Suprapubic skin (tissue), 4 donors: Measurements from ENCODE around the gene FABP1. TPM values are rescaled to one million over a fixed set of nuclear protein-coding genes. Genes with fewer than 3 reads are reported as not detected.

ENCODE experiments used
- DNase-seq, 2 donors: peaks; one replicate each; pipeline ENCODE4 v3.0.0-alpha.2; 2019; ENCODE audit warnings: low spot score in 2 of 2
- H3K27ac ChIP-seq: fragments of 200-600 bp; sonication (generic); one replicate; pipeline ENCODE4 v1.5.1; 2019
- H3K27me3 ChIP-seq: fragments of 200-600 bp; sonication (generic); one replicate; pipeline ENCODE4 v1.5.1; 2019
- H3K36me3 ChIP-seq: fragments of 200-600 bp; sonication (generic); one replicate; pipeline ENCODE4 v1.5.1; 2019
- H3K4me1 ChIP-seq: fragments of 200-600 bp; sonication (generic); one replicate; pipeline ENCODE4 v1.5.1; 2019
- H3K4me3 ChIP-seq: fragments of 200-600 bp; sonication (generic); one replicate; pipeline ENCODE4 v1.5.1; 2019; ENCODE audit warnings: mild to moderate bottlenecking
- H3K9me3 ChIP-seq: fragments of 200-600 bp; sonication (generic); one replicate; pipeline ENCODE4 v1.5.1; 2019
- CTCF ChIP-seq, 2 donors: fragments of 200-600 bp in 1 of 2; fragments of 450-650 bp in 1 of 2; sonication (generic) in 1 of 2; IDR thresholded peaks; one replicate each; pipeline ENCODE4 v1.5.1; 2016 to 2019; ENCODE audit warnings: antibody characterized with exemption in 2 of 2, mild to moderate bottlenecking in 1 of 2, moderate library complexity in 1 of 2
- EP300 ChIP-seq: sonication (generic); formaldehyde crosslinking; IDR thresholded peaks from one replicate; pipeline ENCODE4 v1.6.1; 2017; ENCODE audit warnings: antibody characterized with exemption
- POLR2A ChIP-seq, 2 donors: fragments of 450-650 bp; IDR thresholded peaks; one replicate each; pipeline ENCODE4 v1.6.1; 2017; ENCODE audit warnings: antibody characterized with exemption in 2 of 2, mild to moderate bottlenecking in 2 of 2, moderate library complexity in 2 of 2
- POLR2AphosphoS5 ChIP-seq, 3 donors: sonication (generic); formaldehyde crosslinking; IDR thresholded peaks; one replicate each; pipeline ENCODE4 v1.6.1; 2017; ENCODE audit warnings: antibody characterized with exemption in 3 of 3
- WGBS: methylation state at CpG from one replicate; pipeline ENCODE4 v1.1.5; 2018; 5-methylcytosine and 5-hydroxymethylcytosine counted together
- total RNA-seq, 4 donors: library from RNA; depleted of rRNA; stranded (reverse); fragments of >200 nt; gene quantifications; one replicate each; pipeline ENCODE4 v1.1.0, GENCODE V29; 2016

The FABP1 gene
- total RNA-seq, 4 donors from 2014 or later: 6.8 TPM; not detected in 3

DNA sequence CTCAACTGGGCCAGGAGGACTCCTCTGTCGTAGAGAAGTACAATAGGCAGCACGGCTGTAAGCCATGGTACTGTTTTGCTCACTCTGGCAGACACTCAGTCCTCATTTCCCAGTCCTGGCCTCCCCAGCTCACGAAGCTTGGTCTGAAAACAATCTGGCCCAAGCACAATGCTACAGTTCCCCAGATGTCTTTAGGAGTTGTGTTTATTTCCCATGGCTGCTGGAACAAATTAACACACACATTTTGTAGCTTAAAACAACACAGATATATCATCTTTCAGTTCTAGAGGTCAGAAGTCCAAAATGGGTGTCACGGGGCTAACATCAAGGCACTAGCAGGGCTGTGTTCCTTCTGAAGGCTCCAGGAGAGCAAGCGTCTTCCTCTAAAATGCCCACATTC lies 13.0 kb downstream of the FABP1 start:
- H3K27ac ChIP-seq: no peak overlapping the region
- no peaks in the 10 kb centered on the region for H3K4me1 ChIP-seq
- 66% methylated on average over 5 of the region's 5 CpGs for WGBS
- H3K36me3 ChIP-seq: no peaks in the 10 kb centered on the region
- H3K9me3 ChIP-seq: no peaks in the 10 kb centered on the region
- no peak for DNase-seq
- TF ChIP-seq EP300 (no peak), POLR2A (IDR thresholded peaks at IDR 0.05) (no peak), POLR2AphosphoS5 (IDR thresholded peaks at IDR 0.05) (no peak), CTCF (IDR thresholded peaks at IDR 0.05) (no peak)
- H3K27me3 ChIP-seq: peaks cover 3% of the 10 kb centered on the region
- H3K4me3 ChIP-seq: no peak overlapping the region

DNA sequence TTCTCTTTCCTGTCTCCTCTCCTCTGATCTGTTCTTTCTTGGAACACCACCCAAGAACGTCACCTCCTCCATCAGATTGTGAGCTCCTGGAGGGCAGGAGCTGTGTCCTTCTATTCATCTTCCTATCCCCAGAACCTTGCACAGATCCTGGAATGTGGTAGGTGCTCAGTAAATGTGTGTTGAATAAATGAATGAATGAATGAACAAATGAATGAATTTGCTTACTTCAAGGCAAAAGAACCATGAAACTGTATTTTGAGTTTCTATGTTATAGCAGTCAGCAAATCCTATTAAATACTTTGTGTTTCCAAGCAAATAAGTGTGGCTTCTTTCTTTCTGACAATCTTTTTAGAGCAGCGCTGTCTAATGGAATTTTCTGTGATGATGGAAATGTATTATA lies 14.8 kb downstream of the FABP1 start:
- H3K27me3 ChIP-seq: peaks cover under 1% of the 10 kb centered on the region
- no peak overlapping the region for H3K27ac ChIP-seq
- H3K4me1 ChIP-seq: no peaks in the 10 kb centered on the region
- TF ChIP-seq POLR2AphosphoS5 (IDR thresholded peaks at IDR 0.05): no peak
- TF ChIP-seq POLR2A (IDR thresholded peaks at IDR 0.05): no peak
- TF ChIP-seq CTCF (IDR thresholded peaks at IDR 0.05): no peak
- TF ChIP-seq EP300: no peak
- no peaks in the 10 kb centered on the region for H3K9me3 ChIP-seq
- no peak for DNase-seq
- H3K4me3 ChIP-seq: no peak overlapping the region
- WGBS: 81% methylated on average over 2 of the region's 2 CpGs
- H3K36me3 ChIP-seq: no peaks in the 10 kb centered on the region

DNA sequence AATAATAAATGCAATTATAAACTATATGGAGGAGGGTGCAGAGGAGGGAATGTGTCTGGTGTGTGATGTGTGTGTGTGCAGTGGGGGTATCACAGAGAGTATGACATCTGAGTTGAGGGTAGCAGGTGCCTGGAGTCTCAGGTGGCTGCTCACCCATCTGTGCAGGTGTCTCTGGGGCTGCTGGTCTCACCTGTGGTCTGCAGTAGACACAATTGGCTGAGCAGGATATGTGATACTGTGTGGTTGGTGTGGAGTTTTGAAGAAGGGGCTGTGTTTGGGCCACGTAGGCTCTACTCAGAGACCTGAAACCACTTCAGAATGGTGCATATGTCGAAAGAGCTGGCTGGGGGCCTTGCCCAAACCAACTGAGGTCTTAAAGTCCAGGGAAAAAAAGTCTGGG lies 17.0 kb downstream of the FABP1 start:
- Histone ChIP-seq H3K4me3 (no peak overlapping the region), H3K27me3 (no peaks in the 10 kb centered on the region), H3K36me3 (no peaks in the 10 kb centered on the region), H3K27ac (no peak overlapping the region), H3K4me1 (no peaks in the 10 kb centered on the region), H3K9me3 (no peaks in the 10 kb centered on the region)
- TF ChIP-seq CTCF (IDR thresholded peaks at IDR 0.05) (no peak), POLR2A (IDR thresholded peaks at IDR 0.05) (no peak), POLR2AphosphoS5 (IDR thresholded peaks at IDR 0.05) (no peak), EP300 (no peak)
- DNase-seq: no peak
- 73% methylated on average over 2 of the region's 2 CpGs for WGBS

GRCh38 chr2:88108796-88109195 lies 19.1 kb downstream of the FABP1 start:
- Histone ChIP-seq H3K27ac (no peak overlapping the region), H3K4me3 (no peak overlapping the region), H3K4me1 (no peaks in the 10 kb centered on the region), H3K36me3 (no peaks in the 10 kb centered on the region), H3K27me3 (no peaks in the 10 kb centered on the region), H3K9me3 (no peaks in the 10 kb centered on the region)
- DNase-seq: no peak
- TF ChIP-seq POLR2A (IDR thresholded peaks at IDR 0.05) (no peak), EP300 (no peak), CTCF (IDR thresholded peaks at IDR 0.05) (no peak), POLR2AphosphoS5 (IDR thresholded peaks at IDR 0.05) (no peak)
- WGBS: 67% methylated on average over 4 of the region's 4 CpGs

DNA sequence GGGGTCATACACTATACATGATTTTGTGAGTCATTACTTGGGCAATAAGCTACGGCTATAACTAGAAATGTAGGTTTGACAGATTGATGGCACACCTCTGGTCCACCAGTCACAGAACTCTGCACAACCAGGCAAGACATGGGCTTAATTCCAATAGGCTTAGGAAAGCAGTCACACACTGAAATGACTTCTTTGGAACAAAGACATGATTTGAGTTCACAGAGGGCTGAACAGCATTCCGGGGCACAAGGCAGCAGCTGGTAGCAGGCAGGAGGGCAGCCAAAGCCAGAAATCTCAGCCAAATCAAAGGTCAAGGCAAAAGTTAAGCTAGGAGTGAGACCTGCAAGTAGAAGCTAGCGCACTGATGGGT lies 27.4 kb downstream of the FABP1 start:
- Histone ChIP-seq H3K9me3 (no peaks in the 10 kb centered on the region), H3K27ac (no peak overlapping the region), H3K36me3 (no peaks in the 10 kb centered on the region), H3K27me3 (no peaks in the 10 kb centered on the region), H3K4me3 (no peak overlapping the region), H3K4me1 (peaks cover 9% of the 10 kb centered on the region)
- TF ChIP-seq EP300: no peak
- TF ChIP-seq POLR2A (IDR thresholded peaks at IDR 0.05): no peak
- TF ChIP-seq POLR2AphosphoS5 (IDR thresholded peaks at IDR 0.05): no peak
- TF ChIP-seq CTCF (IDR thresholded peaks at IDR 0.05): no peak
- DNase-seq: no peak
- 57% methylated on average over 3 of the region's 3 CpGs for WGBS
